Ishikawa (cell line): ENCODE results near the gene IL31.
A peak's percentile ranks its signal among the peaks of the same experiment; 100 is the strongest.

ENCODE experiments used
- CEBPB ChIP-seq: IDR thresholded peaks from 2 replicates; pipeline ENCODE4 v1.6.1; 2012
- CREB1 ChIP-seq: IDR thresholded peaks from 2 replicates; pipeline ENCODE4 v1.6.1; 2012; ENCODE audit warnings: low read depth
- EGR1 ChIP-seq: IDR thresholded peaks from 2 replicates; pipeline ENCODE4 v1.6.1; 2012
- EP300 ChIP-seq: IDR thresholded peaks from 2 replicates; pipeline ENCODE4 v1.6.1; 2012; ENCODE audit warnings: borderline replicate concordance
- FOXM1 ChIP-seq: IDR thresholded peaks from 2 replicates; pipeline ENCODE4 v1.6.1; 2012; ENCODE audit warnings: low read depth, borderline replicate concordance
- MAX ChIP-seq: IDR thresholded peaks from 2 replicates; pipeline ENCODE4 v1.6.1; 2012
- NFIC ChIP-seq: IDR thresholded peaks from 2 replicates; pipeline ENCODE4 v1.6.1; 2012
- RAD21 ChIP-seq: IDR thresholded peaks from 2 replicates; pipeline ENCODE4 v1.6.1; 2012; ENCODE audit warnings: low read depth
- REST ChIP-seq: IDR thresholded peaks from 2 replicates; pipeline ENCODE4 v1.6.1; 2012; ENCODE audit warnings: low read depth, mild to moderate bottlenecking
- TAF1 ChIP-seq: IDR thresholded peaks from 2 replicates; pipeline ENCODE4 v1.6.1; 2012; ENCODE audit warnings: low read depth, mild to moderate bottlenecking
- TCF12 ChIP-seq: IDR thresholded peaks from 2 replicates; pipeline ENCODE4 v1.6.1; 2012; ENCODE audit warnings: low read depth
- TEAD4 ChIP-seq: IDR thresholded peaks from 2 replicates; pipeline ENCODE4 v1.6.1; 2012
- USF1 ChIP-seq: IDR thresholded peaks from 2 replicates; pipeline ENCODE4 v1.6.1; 2012
- YY1 ChIP-seq: IDR thresholded peaks from 2 replicates; pipeline ENCODE4 v1.6.1; 2012; ENCODE audit warnings: low read depth
- ZBTB7A ChIP-seq: IDR thresholded peaks from 2 replicates; pipeline ENCODE4 v1.6.1; 2012; ENCODE audit warnings: low read depth

The IL31 gene

GRCh38 chr12:122138616-122139015 lies 35.4 kb downstream of the IL31 start:
- no peak for TF ChIP-seq TEAD4
- no peak for TF ChIP-seq MAX
- TF ChIP-seq ZBTB7A, result no peak
- TF ChIP-seq REST, result no peak
- TF ChIP-seq TAF1, result no peak
- TF ChIP-seq FOXM1, result no peak
- no peak for TF ChIP-seq EGR1
- TF ChIP-seq USF1, result no peak
- no peak for TF ChIP-seq CEBPB
- no peak for TF ChIP-seq RAD21
- TF ChIP-seq TCF12, result no peak
- no peak for TF ChIP-seq NFIC
- TF ChIP-seq CREB1, result no peak
- no peak for TF ChIP-seq YY1
- no peak for TF ChIP-seq EP300

- TF ChIP-seq REST, result no peak
These were observed 35.8 kb downstream of the IL31 start for GRCh38 chr12:122138181-122138580.

GRCh38 chr12:122137681-122138080 lies 36.3 kb downstream of the IL31 start:
- TF ChIP-seq CEBPB, result no peak
- no peak for TF ChIP-seq TAF1
- no peak for TF ChIP-seq USF1
- TF ChIP-seq MAX, result no peak
- no peak for TF ChIP-seq ZBTB7A
- no peak for TF ChIP-seq EGR1
- no peak for TF ChIP-seq YY1
- TF ChIP-seq CREB1, result no peak
- no peak for TF ChIP-seq EP300
- no peak for TF ChIP-seq RAD21
- no peak for TF ChIP-seq REST
- no peak for TF ChIP-seq FOXM1
- no peak for TF ChIP-seq TCF12
- TF ChIP-seq TEAD4, result no peak
- TF ChIP-seq NFIC, result no peak

GRCh38 chr12:122137229-122137628 lies 36.8 kb downstream of the IL31 start:
- 0 out of 2 replicates have a peak, but pooled peaks have one; percentile 8 for TF ChIP-seq RAD21
- TF ChIP-seq REST, result no peak
